ENCODE data around the gene MTCP1.

DNA sequence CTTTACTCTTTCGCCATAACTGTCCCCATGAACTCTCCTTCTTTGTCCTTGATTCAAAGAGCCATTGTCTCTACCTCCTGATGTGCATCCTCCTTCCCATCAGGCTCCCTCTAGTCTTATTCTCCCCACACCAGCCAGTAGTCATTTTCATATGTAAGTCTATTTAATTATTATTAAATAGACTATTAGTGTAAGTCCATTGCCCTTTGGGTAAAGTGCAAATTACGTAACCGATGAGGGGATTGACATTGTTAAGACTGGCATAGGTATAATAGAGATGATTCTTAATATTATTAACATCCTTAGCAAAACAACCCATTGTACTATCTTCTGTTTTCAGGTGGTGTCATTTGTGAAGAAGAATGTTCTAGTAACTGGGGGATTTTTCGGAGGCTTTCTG is 16.7 kb downstream of the MTCP1 start:
- TF ChIP-seq POLR2A (IDR thresholded peaks at IDR 0.05; ENCODE audit: low read depth, low read length) (no peak), POLR2AphosphoS5 (IDR thresholded peaks at IDR 0.05; ENCODE audit: insufficient read depth, low read depth, low read length) (no peak), EZH2 (IDR thresholded peaks at IDR 0.05; ENCODE audit: borderline replicate concordance, low read depth, low read length, severe bottlenecking) (no peak), GATA2 (IDR thresholded peaks at IDR 0.05; ENCODE audit: insufficient read depth, insufficient read length, low read depth, low read length) (no peak), MYC (IDR thresholded peaks at IDR 0.05; ENCODE audit: low read depth, low read length) (no peak), FOS (IDR thresholded peaks at IDR 0.05; ENCODE audit: borderline replicate concordance, insufficient read depth, low read length) (no peak), JUN (IDR thresholded peaks at IDR 0.05; ENCODE audit: borderline replicate concordance, insufficient read depth, insufficient read length, low read depth) (no peak)
- TF ChIP-seq, protein P1, sequence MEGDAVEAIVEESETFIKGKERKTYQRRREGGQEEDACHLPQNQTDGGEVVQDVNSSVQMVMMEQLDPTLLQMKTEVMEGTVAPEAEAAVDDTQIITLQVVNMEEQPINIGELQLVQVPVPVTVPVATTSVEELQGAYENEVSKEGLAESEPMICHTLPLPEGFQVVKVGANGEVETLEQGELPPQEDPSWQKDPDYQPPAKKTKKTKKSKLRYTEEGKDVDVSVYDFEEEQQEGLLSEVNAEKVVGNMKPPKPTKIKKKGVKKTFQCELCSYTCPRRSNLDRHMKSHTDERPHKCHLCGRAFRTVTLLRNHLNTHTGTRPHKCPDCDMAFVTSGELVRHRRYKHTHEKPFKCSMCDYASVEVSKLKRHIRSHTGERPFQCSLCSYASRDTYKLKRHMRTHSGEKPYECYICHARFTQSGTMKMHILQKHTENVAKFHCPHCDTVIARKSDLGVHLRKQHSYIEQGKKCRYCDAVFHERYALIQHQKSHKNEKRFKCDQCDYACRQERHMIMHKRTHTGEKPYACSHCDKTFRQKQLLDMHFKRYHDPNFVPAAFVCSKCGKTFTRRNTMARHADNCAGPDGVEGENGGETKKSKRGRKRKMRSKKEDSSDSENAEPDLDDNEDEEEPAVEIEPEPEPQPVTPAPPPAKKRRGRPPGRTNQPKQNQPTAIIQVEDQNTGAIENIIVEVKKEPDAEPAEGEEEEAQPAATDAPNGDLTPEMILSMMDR (IDR thresholded peaks at IDR 0.05; ENCODE audit: extremely low read depth in 1 of 2, insufficient read depth in 1 of 2, low read depth in 1 of 2, low read length in 2 of 2), result no peak
- TF ChIP-seq, protein P2, sequence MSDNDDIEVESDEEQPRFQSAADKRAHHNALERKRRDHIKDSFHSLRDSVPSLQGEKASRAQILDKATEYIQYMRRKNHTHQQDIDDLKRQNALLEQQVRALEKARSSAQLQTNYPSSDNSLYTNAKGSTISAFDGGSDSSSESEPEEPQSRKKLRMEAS (IDR thresholded peaks at IDR 0.05; ENCODE audit: insufficient read depth, insufficient read length), result no peak

Data from endothelial cell of umbilical vein (primary cell).